ENCODE measurements around the gene PTH. TPM values are rescaled to one million over a fixed set of nuclear protein-coding genes. Genes with fewer than 3 reads are reported as not detected.

PTH gene
- total RNA-seq, 4 donors from 2014 or later = not detected

- no peak overlapping the region for H3K27ac ChIP-seq
- intact Hi-C loops (cut with DNase I) = no loop called here
- TF ChIP-seq CTCF (IDR thresholded peaks at IDR 0.05) = peak in 3 of 6 experiments; percentile 6 to 27 (median 7)
- TF ChIP-seq POLR2A (IDR thresholded peaks at IDR 0.05) = no peak
Measured at GRCh38 chr11:13480198-13480597, 15.6 kb downstream of the PTH start.

GRCh38 chr11:13479688-13480087 lies 16.1 kb downstream of the PTH start:
- TF ChIP-seq CTCF (IDR thresholded peaks at IDR 0.05) (no peak), POLR2A (IDR thresholded peaks at IDR 0.05) (no peak)
- 88 to 93% methylated on average over 3 of the region's 3 CpGs for WGBS, 2 donors

More at GRCh38 chr11:13480198-13480597, 15.6 kb downstream of the PTH start:
- peaks cover 0 to under 1% (median 0%) of the 10 kb centered on the region in 4 donors for H3K27me3 ChIP-seq
- H3K4me3 ChIP-seq = no peak overlapping the region
- peaks cover 0 to 4% (median 0%) of the 10 kb centered on the region in 3 donors for H3K9me3 ChIP-seq
- no peak for DNase-seq
- 51 to 74% methylated on average over 5 to 6 of the region's 9 CpGs for WGBS, 2 donors
- H3K36me3 ChIP-seq = no peaks in the 10 kb centered on the region
- H3K4me1 ChIP-seq = no peaks in the 10 kb centered on the region

DNA sequence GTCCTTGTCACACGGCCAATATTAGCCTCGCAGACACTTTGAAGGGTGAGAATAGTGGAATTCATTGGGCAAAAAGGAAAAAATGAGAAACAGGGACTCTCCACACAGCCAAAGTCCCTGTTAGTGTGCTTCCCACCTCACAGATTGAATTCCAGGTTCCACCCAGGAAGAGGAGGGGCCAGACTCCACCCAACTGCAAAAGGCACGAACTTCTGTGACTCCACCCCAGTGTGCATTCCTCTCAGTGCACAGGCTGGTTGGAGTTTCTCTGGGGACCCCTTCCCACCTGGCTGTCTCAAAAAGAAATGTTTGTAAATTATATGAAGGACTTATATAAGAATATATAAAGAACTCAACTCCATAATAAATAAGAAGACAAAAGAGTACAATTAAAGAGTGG lies 20.7 kb downstream of the PTH start:
- H3K27me3 ChIP-seq = peaks cover 0 to 9% (median 0%) of the 10 kb centered on the region in 4 donors

More at GRCh38 chr11:13479688-13480087, 16.1 kb downstream of the PTH start:
- Histone ChIP-seq H3K36me3 (no peaks in the 10 kb centered on the region), H3K27ac (no peak overlapping the region), H3K27me3 (peaks cover 0 to 5% (median 0%) of the 10 kb centered on the region in 4 donors), H3K9me3 (peaks cover 0 to 4% (median 0%) of the 10 kb centered on the region in 3 donors), H3K4me3 (no peak overlapping the region), H3K4me1 (no peaks in the 10 kb centered on the region)
- intact Hi-C loops (cut with DNase I) = no loop called here
- DNase-seq = no peak

DNA sequence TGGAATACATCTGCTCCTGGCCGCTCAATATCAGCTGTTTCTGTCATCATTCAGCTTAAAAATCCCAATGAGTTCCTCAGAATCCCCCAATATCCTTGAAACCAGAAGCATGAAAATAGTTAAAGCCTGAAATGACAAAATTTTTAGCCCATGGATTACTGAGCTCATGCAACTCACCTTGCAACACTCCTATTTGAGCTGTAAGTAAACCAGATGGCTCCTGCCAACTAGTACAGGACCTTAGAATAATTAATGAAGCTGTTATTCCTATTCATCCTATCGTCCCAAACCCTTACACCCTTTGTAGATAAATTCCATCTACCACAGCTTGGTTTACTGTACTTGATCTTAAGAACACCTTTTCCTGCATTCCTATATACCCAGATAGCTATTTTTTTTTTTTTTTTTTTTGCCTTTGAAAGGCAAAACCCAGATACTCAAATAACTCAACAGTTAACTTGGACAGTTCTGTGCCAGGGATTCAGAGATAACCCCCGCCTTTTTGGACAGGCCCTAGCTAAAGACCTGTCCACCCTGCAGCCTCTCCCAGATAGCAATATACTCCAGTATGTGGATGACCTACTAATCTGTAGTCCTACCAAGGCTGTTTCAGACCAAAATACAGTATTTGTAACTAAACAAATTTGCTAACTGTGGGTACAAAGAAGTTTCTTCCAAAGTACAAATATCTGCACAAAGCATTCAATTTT lies 22.6 kb downstream of the PTH start:
- DNase-seq = no peak
- H3K27me3 ChIP-seq = peaks cover 0 to 20% (median 0%) of the 10 kb centered on the region in 4 donors
- H3K4me1 ChIP-seq = no peaks in the 10 kb centered on the region
- no peak for TF ChIP-seq CTCF (IDR thresholded peaks at IDR 0.05)
- no peak for TF ChIP-seq POLR2A (IDR thresholded peaks at IDR 0.05)
- no peak overlapping the region for H3K4me3 ChIP-seq
- intact Hi-C loops (cut with DNase I) = no loop called here
- no peaks in the 10 kb centered on the region for H3K36me3 ChIP-seq
- H3K9me3 ChIP-seq = no peaks in the 10 kb centered on the region
- 57 to 75% methylated on average over 3 of the region's 3 CpGs for WGBS, 2 donors
- no peak overlapping the region for H3K27ac ChIP-seq

More for the DNA sequence above, 20.7 kb downstream of the PTH start:
- H3K4me3 ChIP-seq = no peak overlapping the region
- no peak for DNase-seq
- no peaks in the 10 kb centered on the region for H3K36me3 ChIP-seq
- no peaks in the 10 kb centered on the region for H3K4me1 ChIP-seq
- 76 to 77% methylated on average over 3 of the region's 3 CpGs for WGBS, 2 donors
- H3K27ac ChIP-seq = no peak overlapping the region
- TF ChIP-seq POLR2A (IDR thresholded peaks at IDR 0.05) (no peak), CTCF (IDR thresholded peaks at IDR 0.05) (no peak)
- no peaks in the 10 kb centered on the region for H3K9me3 ChIP-seq
- intact Hi-C loops (cut with DNase I) = no loop called here

DNA sequence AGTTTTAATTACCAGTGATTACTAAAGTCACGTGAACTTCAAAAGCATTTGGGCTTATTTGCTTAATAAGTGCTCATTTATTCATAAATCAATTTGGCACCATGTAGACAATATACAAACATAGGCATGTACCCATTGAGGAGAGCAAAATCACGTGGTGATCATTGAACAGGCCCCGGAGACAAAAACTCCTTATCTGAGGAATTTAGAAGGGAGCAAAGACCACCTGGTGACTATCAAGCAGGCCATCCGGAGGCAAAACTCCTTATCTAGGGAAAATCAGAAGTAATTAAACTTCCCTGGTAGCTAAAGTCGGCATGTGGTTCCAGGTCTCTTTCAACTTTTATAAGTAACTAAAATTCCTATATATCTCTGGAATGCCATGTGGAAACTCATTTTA lies 27.0 kb downstream of the PTH start:
- intact Hi-C loops (cut with DNase I) = no loop called here

More for the DNA sequence above, 27.0 kb downstream of the PTH start:
- WGBS, 2 donors = 52 to 58% methylated on average over 5 of the region's 5 CpGs
- DNase-seq = no peak
- TF ChIP-seq POLR2A (IDR thresholded peaks at IDR 0.05) (no peak), CTCF (IDR thresholded peaks at IDR 0.05) (no peak)
- no peaks in the 10 kb centered on the region for H3K36me3 ChIP-seq
- H3K9me3 ChIP-seq = no peaks in the 10 kb centered on the region
- no peak overlapping the region for H3K4me3 ChIP-seq
- H3K4me1 ChIP-seq = peaks cover 0 to 9% (median 4%) of the 10 kb centered on the region in 3 donors
- peaks cover 0 to 15% (median 0%) of the 10 kb centered on the region in 4 donors for H3K27me3 ChIP-seq
- H3K27ac ChIP-seq = no peak overlapping the region
